HEK293 (cell line): ENCODE data around the gene ZNF618.

Experiments
- CTCF ChIA-PET: fragments of 350-600 bp; formaldehyde crosslinking; extraction: SDS; loops from one replicate; lab custom pipeline; 2021; ENCODE audit warnings: antibody characterized with exemption; lab: Yijun Ruan, JAX
- POLR2A ChIA-PET: fragments of 300-600 bp; formaldehyde crosslinking; extraction: SDS; loops from one replicate; lab custom pipeline; 2020; ENCODE audit warnings: antibody characterized with exemption, inconsistent platforms; lab: Yijun Ruan, JAX
- H3K27ac ChIP-seq: fragments of 200-500 bp; sonication (Bioruptor generic); 2 replicates; pipeline ENCODE4 v1.5.1; 2014; ENCODE audit warnings: low read depth, low read length, control low read depth, inconsistent platforms; ENCODE audit errors: extremely low read depth
- H3K36me3 ChIP-seq, 2 experiments: fragments of 200-500 bp in 1 of 2; sonication (Bioruptor generic) in 1 of 2; 1 replicate in 1 of 2; 2 replicates in 1 of 2; pipeline ENCODE4 v1.5.1; 2014 to 2017; ENCODE audit warnings: inconsistent platforms in 2 of 2, low read length in 2 of 2; ENCODE audit not compliant: control insufficient read depth in 2 of 2, insufficient read depth in 1 of 2
- H3K4me1 ChIP-seq: fragments of 200-500 bp; sonication (Bioruptor generic); 2 replicates; pipeline ENCODE4 v1.5.1; 2014; ENCODE audit warnings: mild to moderate bottlenecking, low read length, inconsistent platforms; ENCODE audit not compliant: control insufficient read depth, insufficient read depth
- H3K4me3 ChIP-seq: 2 replicates; pipeline ENCODE4 v1.5.1; 2011; ENCODE audit warnings: low read depth, mild to moderate bottlenecking, control low read depth, low read length, moderate library complexity
- H3K9me3 ChIP-seq: fragments of 200-500 bp; sonication (Bioruptor generic); 2 replicates; pipeline ENCODE4 v1.5.1; 2014; ENCODE audit warnings: low read depth, low read length, inconsistent platforms; ENCODE audit not compliant: control insufficient read depth, insufficient read depth
- FEZF1 ChIP-seq: fragments of 450-650 bp; formaldehyde crosslinking; IDR thresholded peaks from 2 replicates; pipeline ENCODE4 v1.5.1; 2016; ENCODE audit warnings: missing biosample characterization, missing genetic modification characterization
- GFI1B ChIP-seq: fragments of 450-650 bp; formaldehyde crosslinking; IDR thresholded peaks from 2 replicates; pipeline ENCODE4 v1.5.1; 2016; ENCODE audit warnings: missing biosample characterization, missing genetic modification characterization
- GLIS2 ChIP-seq: fragments of 450-650 bp; formaldehyde crosslinking; IDR thresholded peaks from 2 replicates; pipeline ENCODE4 v1.5.1; 2016; ENCODE audit warnings: missing biosample characterization, missing genetic modification characterization
- ZNF121 ChIP-seq: fragments of 450-650 bp; formaldehyde crosslinking; IDR thresholded peaks from 2 replicates; pipeline ENCODE4 v1.5.1; 2016; ENCODE audit warnings: missing biosample characterization, missing genetic modification characterization
- ZNF292 ChIP-seq: fragments of 450-650 bp; formaldehyde crosslinking; IDR thresholded peaks from 2 replicates; pipeline ENCODE4 v1.5.1; 2016; ENCODE audit warnings: low read depth, missing biosample characterization, missing genetic modification characterization, borderline replicate concordance
- ZNF558 ChIP-seq: fragments of 450-650 bp; formaldehyde crosslinking; IDR thresholded peaks from 2 replicates; pipeline ENCODE4 v1.5.1; 2016; ENCODE audit warnings: missing biosample characterization, missing genetic modification characterization
- ZNF585B ChIP-seq: fragments of 450-650 bp; formaldehyde crosslinking; IDR thresholded peaks from 2 replicates; pipeline ENCODE4 v1.5.1; 2016; ENCODE audit warnings: missing biosample characterization, missing genetic modification characterization
- TF ChIP-seq, protein P1 (sequence below): fragments of 450-650 bp; formaldehyde crosslinking; IDR thresholded peaks from 2 replicates; pipeline ENCODE4 v1.5.1; 2016; ENCODE audit warnings: missing biosample characterization, missing genetic modification characterization
- TF ChIP-seq, protein P2 (sequence below): fragments of 450-650 bp; formaldehyde crosslinking; IDR thresholded peaks from 2 replicates; pipeline ENCODE4 v1.5.1; 2016; ENCODE audit warnings: missing biosample characterization, missing genetic modification characterization
- TF ChIP-seq, protein P3 (sequence below): fragments of 450-650 bp; formaldehyde crosslinking; IDR thresholded peaks from 2 replicates; pipeline ENCODE4; 2016; ENCODE audit warnings: missing biosample characterization, missing genetic modification characterization
- TF ChIP-seq, protein P4 (sequence below): fragments of 450-650 bp; formaldehyde crosslinking; conservative IDR thresholded peaks from 2 replicates; pipeline ENCODE4 v1.5.1; 2016; ENCODE audit warnings: low read depth, missing biosample characterization, missing genetic modification characterization
- TF ChIP-seq, protein P5 (sequence below): fragments of 450-650 bp; formaldehyde crosslinking; IDR thresholded peaks from 2 replicates; pipeline ENCODE4 v1.5.1; 2016; ENCODE audit warnings: missing biosample characterization, missing genetic modification characterization

The ZNF618 gene

DNA sequence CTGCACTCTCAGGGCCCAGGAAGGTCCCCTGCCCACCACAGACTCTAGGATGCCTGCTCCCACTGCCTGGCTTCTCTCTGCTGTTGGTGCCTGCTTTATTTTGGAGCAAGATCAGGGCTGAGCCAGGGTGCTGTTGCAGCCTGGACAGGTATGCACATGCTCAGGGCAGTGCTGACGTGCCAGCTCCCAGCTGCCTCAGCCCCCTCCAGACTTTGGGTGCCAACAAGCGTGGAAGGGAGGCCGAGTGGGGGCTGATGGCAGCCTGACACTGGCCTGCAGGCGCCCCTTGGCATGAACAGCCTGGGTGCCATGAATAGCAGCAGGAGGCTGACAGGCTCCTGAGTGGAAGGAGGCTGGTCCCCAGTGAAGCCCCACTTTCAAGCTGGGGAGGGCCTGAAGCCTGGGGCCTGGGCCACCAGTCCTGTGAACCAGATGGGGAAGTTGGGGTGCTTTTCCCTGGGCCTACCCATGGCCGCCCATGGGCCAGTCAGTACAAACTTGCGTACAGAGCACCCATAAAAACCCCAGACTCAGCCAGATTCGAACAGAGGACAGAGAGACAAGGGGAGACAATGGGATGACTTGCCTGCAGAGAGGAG, 195.2 kb downstream of the ZNF618 start:
- Histone ChIP-seq H3K4me3 (no peak overlapping the region), H3K36me3 (no peaks in the 10 kb centered on the region), H3K4me1 (no peaks in the 10 kb centered on the region), H3K27ac (no peak overlapping the region), H3K9me3 (no peaks in the 10 kb centered on the region)
- POLR2A ChIA-PET, result no interaction called here
- TF ChIP-seq ZNF585B (no peak), GLIS2 (tag by site-specific recombination) (no peak), ZNF558 (tag by site-specific recombination) (no peak), ZNF292 (no peak), FEZF1 (tag by site-specific recombination) (no peak), ZNF121 (tag by site-specific recombination) (no peak), GFI1B (tag by site-specific recombination) (no peak)
- TF ChIP-seq, protein P1, sequence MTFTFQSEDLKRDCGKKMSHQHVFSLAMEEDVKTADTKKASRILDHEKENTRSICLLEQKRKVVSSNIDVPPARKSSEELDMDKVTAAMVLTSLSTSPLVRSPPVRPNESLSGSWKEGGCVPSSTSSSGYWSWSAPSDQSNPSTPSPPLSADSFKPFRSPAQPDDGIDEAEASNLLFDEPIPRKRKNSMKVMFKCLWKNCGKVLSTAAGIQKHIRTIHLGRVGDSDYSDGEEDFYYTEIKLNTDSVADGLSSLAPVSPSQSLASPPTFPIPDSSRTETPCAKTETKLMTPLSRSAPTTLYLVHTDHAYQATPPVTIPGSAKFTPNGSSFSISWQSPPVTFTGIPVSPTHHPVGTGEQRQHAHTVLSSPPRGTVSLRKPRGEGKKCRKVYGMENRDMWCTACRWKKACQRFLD (tag by site-specific recombination), result no peak
- TF ChIP-seq, protein P2, sequence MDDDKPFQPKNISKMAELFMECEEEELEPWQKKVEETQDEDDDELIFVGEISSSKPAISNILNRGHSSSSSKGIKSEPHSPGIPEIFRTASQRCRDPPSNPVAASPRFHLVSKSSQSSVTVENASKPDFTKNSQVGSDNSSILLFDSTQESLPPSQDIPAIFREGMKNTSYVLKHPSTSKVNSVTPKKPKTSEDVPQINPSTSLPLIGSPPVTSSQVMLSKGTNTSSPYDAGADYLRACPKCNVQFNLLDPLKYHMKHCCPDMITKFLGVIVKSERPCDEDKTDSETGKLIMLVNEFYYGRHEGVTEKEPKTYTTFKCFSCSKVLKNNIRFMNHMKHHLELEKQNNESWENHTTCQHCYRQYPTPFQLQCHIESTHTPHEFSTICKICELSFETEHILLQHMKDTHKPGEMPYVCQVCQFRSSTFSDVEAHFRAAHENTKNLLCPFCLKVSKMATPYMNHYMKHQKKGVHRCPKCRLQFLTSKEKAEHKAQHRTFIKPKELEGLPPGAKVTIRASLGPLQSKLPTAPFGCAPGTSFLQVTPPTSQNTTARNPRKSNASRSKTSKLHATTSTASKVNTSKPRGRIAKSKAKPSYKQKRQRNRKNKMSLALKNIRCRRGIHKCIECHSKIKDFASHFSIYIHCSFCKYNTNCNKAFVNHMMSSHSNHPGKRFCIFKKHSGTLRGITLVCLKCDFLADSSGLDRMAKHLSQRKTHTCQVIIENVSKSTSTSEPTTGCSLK (tag by site-specific recombination), result no peak
- TF ChIP-seq, protein P3, sequence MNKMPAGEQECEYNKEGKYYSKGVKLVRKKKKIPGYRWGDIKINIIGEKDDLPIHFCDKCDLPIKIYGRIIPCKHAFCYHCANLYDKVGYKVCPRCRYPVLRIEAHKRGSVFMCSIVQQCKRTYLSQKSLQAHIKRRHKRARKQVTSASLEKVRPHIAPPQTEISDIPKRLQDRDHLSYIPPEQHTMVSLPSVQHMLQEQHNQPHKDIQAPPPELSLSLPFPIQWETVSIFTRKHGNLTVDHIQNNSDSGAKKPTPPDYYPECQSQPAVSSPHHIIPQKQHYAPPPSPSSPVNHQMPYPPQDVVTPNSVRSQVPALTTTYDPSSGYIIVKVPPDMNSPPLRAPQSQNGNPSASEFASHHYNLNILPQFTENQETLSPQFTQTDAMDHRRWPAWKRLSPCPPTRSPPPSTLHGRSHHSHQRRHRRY, result no peak
- TF ChIP-seq, protein P4, sequence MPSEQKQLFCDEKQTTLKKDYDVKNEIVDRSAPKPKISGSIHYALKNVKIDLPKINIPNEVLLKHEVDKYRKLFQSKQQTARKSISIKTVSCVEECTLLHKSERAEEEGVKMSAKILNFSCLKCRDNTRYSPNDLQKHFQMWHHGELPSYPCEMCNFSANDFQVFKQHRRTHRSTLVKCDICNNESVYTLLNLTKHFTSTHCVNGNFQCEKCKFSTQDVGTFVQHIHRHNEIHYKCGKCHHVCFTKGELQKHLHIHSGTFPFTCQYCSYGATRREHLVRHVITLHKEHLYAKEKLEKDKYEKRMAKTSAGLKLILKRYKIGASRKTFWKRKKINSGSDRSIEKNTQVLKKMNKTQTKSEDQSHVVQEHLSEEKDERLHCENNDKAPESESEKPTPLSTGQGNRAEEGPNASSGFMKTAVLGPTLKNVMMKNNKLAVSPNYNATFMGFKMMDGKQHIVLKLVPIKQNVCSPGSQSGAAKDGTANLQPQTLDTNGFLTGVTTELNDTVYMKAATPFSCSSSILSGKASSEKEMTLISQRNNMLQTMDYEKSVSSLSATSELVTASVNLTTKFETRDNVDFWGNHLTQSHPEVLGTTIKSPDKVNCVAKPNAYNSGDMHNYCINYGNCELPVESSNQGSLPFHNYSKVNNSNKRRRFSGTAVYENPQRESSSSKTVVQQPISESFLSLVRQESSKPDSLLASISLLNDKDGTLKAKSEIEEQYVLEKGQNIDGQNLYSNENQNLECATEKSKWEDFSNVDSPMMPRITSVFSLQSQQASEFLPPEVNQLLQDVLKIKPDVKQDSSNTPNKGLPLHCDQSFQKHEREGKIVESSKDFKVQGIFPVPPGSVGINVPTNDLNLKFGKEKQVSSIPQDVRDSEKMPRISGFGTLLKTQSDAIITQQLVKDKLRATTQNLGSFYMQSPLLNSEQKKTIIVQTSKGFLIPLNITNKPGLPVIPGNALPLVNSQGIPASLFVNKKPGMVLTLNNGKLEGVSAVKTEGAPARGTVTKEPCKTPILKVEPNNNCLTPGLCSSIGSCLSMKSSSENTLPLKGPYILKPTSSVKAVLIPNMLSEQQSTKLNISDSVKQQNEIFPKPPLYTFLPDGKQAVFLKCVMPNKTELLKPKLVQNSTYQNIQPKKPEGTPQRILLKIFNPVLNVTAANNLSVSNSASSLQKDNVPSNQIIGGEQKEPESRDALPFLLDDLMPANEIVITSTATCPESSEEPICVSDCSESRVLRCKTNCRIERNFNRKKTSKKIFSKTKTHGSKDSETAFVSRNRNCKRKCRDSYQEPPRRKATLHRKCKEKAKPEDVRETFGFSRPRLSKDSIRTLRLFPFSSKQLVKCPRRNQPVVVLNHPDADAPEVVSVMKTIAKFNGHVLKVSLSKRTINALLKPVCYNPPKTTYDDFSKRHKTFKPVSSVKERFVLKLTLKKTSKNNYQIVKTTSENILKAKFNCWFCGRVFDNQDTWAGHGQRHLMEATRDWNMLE, result no peak
- TF ChIP-seq, protein P5, sequence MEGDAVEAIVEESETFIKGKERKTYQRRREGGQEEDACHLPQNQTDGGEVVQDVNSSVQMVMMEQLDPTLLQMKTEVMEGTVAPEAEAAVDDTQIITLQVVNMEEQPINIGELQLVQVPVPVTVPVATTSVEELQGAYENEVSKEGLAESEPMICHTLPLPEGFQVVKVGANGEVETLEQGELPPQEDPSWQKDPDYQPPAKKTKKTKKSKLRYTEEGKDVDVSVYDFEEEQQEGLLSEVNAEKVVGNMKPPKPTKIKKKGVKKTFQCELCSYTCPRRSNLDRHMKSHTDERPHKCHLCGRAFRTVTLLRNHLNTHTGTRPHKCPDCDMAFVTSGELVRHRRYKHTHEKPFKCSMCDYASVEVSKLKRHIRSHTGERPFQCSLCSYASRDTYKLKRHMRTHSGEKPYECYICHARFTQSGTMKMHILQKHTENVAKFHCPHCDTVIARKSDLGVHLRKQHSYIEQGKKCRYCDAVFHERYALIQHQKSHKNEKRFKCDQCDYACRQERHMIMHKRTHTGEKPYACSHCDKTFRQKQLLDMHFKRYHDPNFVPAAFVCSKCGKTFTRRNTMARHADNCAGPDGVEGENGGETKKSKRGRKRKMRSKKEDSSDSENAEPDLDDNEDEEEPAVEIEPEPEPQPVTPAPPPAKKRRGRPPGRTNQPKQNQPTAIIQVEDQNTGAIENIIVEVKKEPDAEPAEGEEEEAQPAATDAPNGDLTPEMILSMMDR (tag by site-specific recombination), result no peak
- CTCF ChIA-PET, result interaction anchor here (2.2 to 3.4 kb wide), 2 partner anchors 11 to 220 kb away, joined by 7 to 23 read pairs; no protein-coding TSS in a partner anchor
